Right lobe of liver (tissue), 4 donors: Measurements from ENCODE around the gene SCLT1.
A peak's percentile ranks its signal among the peaks of the same experiment; 100 is the strongest.

Source experiments
- POLR2A ChIP-seq: fragments of 450-650 bp; IDR thresholded peaks from one replicate; pipeline ENCODE4 v1.6.1; 2017; ENCODE audit warnings: antibody characterized with exemption, mild to moderate bottlenecking
- TF ChIP-seq, protein P1 (sequence below), 4 donors: fragments of 200-600 bp in 3 of 4; fragments of 450-650 bp in 1 of 4; IDR thresholded peaks; one replicate each; pipeline versions ENCODE4 v1.5.1 to v1.8.0; 2016 to 2022; ENCODE audit warnings: antibody characterized with exemption in 4 of 4, mild to moderate bottlenecking in 2 of 4
- donor health status: DM: no; HTN: no; CAD: no.
- donor health status: DM: no; HTN: no; CAD: no.
- donor health status: DM: no; HTN: yes; CAD: no.

DNA sequence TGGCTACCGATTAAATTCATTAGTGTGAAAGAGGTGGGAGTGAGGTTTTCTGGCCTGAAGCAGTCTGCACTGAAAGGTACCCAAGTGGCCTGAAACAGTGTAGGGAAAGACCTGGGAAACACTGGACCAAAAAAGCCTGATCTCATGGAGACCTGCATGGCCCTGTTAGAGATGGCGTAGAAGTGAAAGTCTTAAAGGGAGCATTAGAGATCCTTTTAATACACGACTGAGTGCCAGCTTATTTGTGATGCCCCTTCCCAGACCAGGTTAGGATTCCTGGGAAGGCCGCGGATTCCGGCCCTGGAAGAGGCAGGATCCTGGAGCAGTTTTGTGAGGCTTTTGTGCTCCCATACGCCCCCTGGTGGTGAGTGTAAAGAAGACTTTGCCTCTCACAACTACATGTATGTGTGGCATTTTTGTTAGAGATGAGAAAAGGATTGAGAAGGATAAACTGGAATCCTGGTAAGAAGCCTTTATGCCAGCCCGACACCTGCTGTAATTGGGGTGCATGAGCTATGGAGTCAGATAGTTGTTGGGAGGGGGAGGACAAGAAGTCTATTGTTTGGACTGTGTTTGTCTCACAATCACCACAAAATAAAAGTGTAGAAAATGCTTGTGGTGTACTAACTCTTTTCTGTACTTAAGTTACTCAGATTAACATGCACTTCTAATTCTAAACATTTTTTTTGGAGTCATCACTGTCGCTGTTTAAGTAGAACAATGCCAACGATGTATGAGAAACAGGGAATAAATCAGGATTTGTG is 229.8 kb downstream of the SCLT1 start:
- TF ChIP-seq, protein P1, sequence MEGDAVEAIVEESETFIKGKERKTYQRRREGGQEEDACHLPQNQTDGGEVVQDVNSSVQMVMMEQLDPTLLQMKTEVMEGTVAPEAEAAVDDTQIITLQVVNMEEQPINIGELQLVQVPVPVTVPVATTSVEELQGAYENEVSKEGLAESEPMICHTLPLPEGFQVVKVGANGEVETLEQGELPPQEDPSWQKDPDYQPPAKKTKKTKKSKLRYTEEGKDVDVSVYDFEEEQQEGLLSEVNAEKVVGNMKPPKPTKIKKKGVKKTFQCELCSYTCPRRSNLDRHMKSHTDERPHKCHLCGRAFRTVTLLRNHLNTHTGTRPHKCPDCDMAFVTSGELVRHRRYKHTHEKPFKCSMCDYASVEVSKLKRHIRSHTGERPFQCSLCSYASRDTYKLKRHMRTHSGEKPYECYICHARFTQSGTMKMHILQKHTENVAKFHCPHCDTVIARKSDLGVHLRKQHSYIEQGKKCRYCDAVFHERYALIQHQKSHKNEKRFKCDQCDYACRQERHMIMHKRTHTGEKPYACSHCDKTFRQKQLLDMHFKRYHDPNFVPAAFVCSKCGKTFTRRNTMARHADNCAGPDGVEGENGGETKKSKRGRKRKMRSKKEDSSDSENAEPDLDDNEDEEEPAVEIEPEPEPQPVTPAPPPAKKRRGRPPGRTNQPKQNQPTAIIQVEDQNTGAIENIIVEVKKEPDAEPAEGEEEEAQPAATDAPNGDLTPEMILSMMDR (IDR thresholded peaks at IDR 0.05) = peak; percentile 80 to 88 (median 87)
- TF ChIP-seq POLR2A = no peak
